HFFc6 (cell line): ENCODE results near the gene THNSL1. TPM values are rescaled to one million over a fixed set of nuclear protein-coding genes. Genes with fewer than 3 reads are reported as not detected.

ENCODE experiments used
- DNase-seq: peaks from one replicate; pipeline ENCODE4 v3.0.0-alpha.2; 2018
- H3K27ac Mint-ChIP-seq: 2 replicates; pipeline ENCODE4 v1.8.0; 2020; ENCODE audit warnings: mild to moderate bottlenecking, mixed read lengths
- H3K27me3 Mint-ChIP-seq: 2 replicates; pipeline ENCODE4 v1.8.0; 2021; ENCODE audit warnings: mild to moderate bottlenecking, moderate library complexity, mixed read lengths; ENCODE audit not compliant: insufficient read depth
- H3K36me3 Mint-ChIP-seq: 2 replicates; pipeline ENCODE4 v1.8.0; 2021; ENCODE audit warnings: low read depth, mixed read lengths
- H3K4me1 Mint-ChIP-seq: 2 replicates; pipeline ENCODE4 v1.8.0; 2020; ENCODE audit warnings: low read depth, mixed read lengths
- H3K4me3 Mint-ChIP-seq: 2 replicates; pipeline ENCODE4 v1.8.0; 2020; ENCODE audit warnings: mild to moderate bottlenecking, moderate library complexity, mixed read lengths
- H3K9me3 Mint-ChIP-seq: 2 replicates; pipeline ENCODE4 v1.8.0; 2020; ENCODE audit warnings: mild to moderate bottlenecking, mixed read lengths
- total RNA-seq, 6 experiments: library from RNA; stranded (reverse); fragmentation: NEBNext Ultra II Directional; extraction: Animal tissue kit (Norgen Biotek cat#: 25700); gene quantifications; 2 replicates in 1 of 6; 3 replicates in 5 of 6; pipeline ENCODE4 v1.2.3, GENCODE V29; 2021
- TF ChIP-seq, protein P1 (sequence below): fragments of 200-600 bp; sonication (generic); IDR thresholded peaks from 2 replicates; pipeline ENCODE4 v1.5.0; 2021; ENCODE audit warnings: antibody characterized with exemption, mild to moderate bottlenecking

The THNSL1 gene
- total RNA-seq, 6 experiments from 2014 or later, result 2.8 to 4.4 (median 3.6) TPM

DNA sequence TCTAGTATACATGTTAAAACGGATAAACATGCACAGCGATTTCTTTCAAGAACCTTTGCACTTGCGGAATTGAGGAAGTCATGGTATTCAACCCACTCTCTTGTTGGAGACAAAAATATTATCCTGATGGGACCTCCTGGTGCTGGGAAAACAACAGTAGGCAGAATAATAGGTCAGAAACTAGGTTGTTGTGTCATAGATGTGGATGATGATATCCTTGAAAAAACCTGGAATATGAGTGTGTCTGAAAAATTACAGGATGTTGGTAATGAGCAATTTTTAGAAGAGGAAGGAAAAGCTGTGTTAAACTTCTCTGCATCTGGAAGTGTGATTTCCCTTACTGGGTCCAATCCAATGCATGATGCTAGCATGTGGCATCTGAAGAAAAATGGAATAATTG is 6.9 kb downstream of the THNSL1 start:
- Mint-ChIP-seq H3K27me3 (peaks cover 2% of the 10 kb centered on the region; the same call in 1 of the 2 replicates), H3K4me3 (no peak overlapping the region), H3K27ac (no peak overlapping the region), H3K9me3 (no peaks in the 10 kb centered on the region), H3K4me1 (peaks cover 17% of the 10 kb centered on the region), H3K36me3 (no peaks in the 10 kb centered on the region)
- TF ChIP-seq, protein P1, sequence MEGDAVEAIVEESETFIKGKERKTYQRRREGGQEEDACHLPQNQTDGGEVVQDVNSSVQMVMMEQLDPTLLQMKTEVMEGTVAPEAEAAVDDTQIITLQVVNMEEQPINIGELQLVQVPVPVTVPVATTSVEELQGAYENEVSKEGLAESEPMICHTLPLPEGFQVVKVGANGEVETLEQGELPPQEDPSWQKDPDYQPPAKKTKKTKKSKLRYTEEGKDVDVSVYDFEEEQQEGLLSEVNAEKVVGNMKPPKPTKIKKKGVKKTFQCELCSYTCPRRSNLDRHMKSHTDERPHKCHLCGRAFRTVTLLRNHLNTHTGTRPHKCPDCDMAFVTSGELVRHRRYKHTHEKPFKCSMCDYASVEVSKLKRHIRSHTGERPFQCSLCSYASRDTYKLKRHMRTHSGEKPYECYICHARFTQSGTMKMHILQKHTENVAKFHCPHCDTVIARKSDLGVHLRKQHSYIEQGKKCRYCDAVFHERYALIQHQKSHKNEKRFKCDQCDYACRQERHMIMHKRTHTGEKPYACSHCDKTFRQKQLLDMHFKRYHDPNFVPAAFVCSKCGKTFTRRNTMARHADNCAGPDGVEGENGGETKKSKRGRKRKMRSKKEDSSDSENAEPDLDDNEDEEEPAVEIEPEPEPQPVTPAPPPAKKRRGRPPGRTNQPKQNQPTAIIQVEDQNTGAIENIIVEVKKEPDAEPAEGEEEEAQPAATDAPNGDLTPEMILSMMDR, result no peak
- no peak for DNase-seq

DNA sequence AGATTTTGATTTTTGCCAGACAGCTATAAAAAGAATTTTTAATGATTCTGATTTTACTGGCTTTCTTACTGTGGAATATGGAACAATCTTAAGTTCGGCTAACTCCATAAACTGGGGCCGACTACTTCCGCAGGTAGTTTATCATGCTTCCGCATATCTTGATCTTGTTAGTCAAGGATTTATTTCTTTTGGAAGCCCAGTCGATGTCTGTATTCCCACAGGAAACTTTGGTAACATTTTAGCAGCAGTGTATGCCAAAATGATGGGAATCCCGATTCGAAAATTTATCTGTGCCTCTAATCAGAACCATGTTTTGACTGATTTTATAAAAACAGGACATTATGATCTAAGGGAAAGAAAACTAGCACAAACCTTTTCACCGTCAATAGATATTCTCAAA is 8.1 kb downstream of the THNSL1 start:
- Mint-ChIP-seq H3K4me3 (no peak overlapping the region), H3K27ac (no peak overlapping the region), H3K27me3 (peaks cover 2% of the 10 kb centered on the region; the same call in 1 of the 2 replicates), H3K36me3 (no peaks in the 10 kb centered on the region), H3K4me1 (peaks cover 26% of the 10 kb centered on the region), H3K9me3 (no peaks in the 10 kb centered on the region)
- DNase-seq, result no peak
- TF ChIP-seq, protein P1, result no peak

GRCh38 chr10:25026463-25026862 is 10.1 kb downstream of the THNSL1 start:
- Mint-ChIP-seq H3K9me3 (no peaks in the 10 kb centered on the region), H3K27ac (no peak overlapping the region), H3K4me3 (no peak overlapping the region), H3K36me3 (no peaks in the 10 kb centered on the region; the same call in 1 of the 2 replicates), H3K4me1 (peaks cover 24% of the 10 kb centered on the region), H3K27me3 (peaks cover 2% of the 10 kb centered on the region; the same call in 1 of the 2 replicates)
- TF ChIP-seq, protein P1, result 0 out of 2 replicates have a peak, but pooled peaks have one; percentile 17
- peak; percentile 1 for DNase-seq

- Mint-ChIP-seq H3K27ac (no peak overlapping the region), H3K9me3 (no peaks in the 10 kb centered on the region), H3K4me1 (peaks cover 12% of the 10 kb centered on the region), H3K27me3 (peaks cover 2% of the 10 kb centered on the region; the same call in 1 of the 2 replicates), H3K36me3 (no peaks in the 10 kb centered on the region; the same call in 1 of the 2 replicates), H3K4me3 (no peak overlapping the region)
- no peak for DNase-seq
- TF ChIP-seq, protein P1, result no peak
These were observed 12.3 kb downstream of the THNSL1 start for GRCh38 chr10:25028711-25029110.

DNA sequence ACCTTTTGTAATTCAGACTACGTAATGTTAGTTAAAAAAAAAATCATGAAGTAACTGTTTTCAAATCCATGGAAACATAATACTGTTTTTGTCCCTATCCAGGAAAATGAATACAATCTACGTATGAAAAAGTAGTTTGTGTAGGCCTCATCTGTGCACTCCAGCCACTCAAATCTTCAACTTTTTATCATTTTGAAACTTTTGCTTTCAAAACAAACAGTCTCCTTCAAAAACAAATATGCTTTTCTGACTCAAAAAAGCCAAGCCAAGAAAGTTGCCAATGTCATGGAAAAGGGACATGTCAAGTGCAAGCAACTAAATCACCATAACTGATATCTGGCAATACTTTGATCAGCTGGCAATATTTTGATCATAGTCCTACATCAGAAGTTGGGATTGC is 13.1 kb downstream of the THNSL1 start:
- Mint-ChIP-seq H3K27ac (no peak overlapping the region), H3K36me3 (no peaks in the 10 kb centered on the region; the same call in 1 of the 2 replicates), H3K4me3 (no peak overlapping the region), H3K9me3 (no peaks in the 10 kb centered on the region), H3K27me3 (no peaks in the 10 kb centered on the region), H3K4me1 (peaks cover 12% of the 10 kb centered on the region)
- TF ChIP-seq, protein P1, result no peak
- DNase-seq, result no peak

GRCh38 chr10:25036381-25036780 is 20.0 kb downstream of the THNSL1 start:
- no peak for DNase-seq
- no peaks in the 10 kb centered on the region for H3K36me3 Mint-ChIP-seq

More at GRCh38 chr10:25036381-25036780, 20.0 kb downstream of the THNSL1 start:
- Mint-ChIP-seq H3K4me3 (no peak overlapping the region; the same call in 1 of the 2 replicates), H3K9me3 (no peaks in the 10 kb centered on the region), H3K4me1 (peaks cover 19% of the 10 kb centered on the region; the same call in 1 of the 2 replicates), H3K27ac (no peak overlapping the region), H3K27me3 (peaks cover 9% of the 10 kb centered on the region; the same call in 1 of the 2 replicates)
- TF ChIP-seq, protein P1, result no peak
